HEK293 (cell line): Measurements from ENCODE around the gene PPP4R1.

ENCODE experiments used
- CTCF ChIP-seq: fragments of 450-650 bp; formaldehyde crosslinking; IDR thresholded peaks from 2 replicates; pipeline ENCODE4 v1.5.1; 2016; ENCODE audit warnings: missing biosample characterization, missing genetic modification characterization
- ELK4 ChIP-seq: IDR thresholded peaks from 2 replicates; pipeline ENCODE4 v1.6.1; 2011; ENCODE audit warnings: mild to moderate bottlenecking, low read depth, low read length, borderline replicate concordance
- PRDM1 ChIP-seq: fragments of 450-650 bp; formaldehyde crosslinking; IDR thresholded peaks from 2 replicates; pipeline ENCODE4; 2016; ENCODE audit warnings: missing biosample characterization, missing genetic modification characterization
- YY2 ChIP-seq: fragments of 450-650 bp; formaldehyde crosslinking; IDR thresholded peaks from 2 replicates; pipeline ENCODE4 v1.5.1; 2016; ENCODE audit warnings: missing biosample characterization, missing genetic modification characterization
- ZBTB49 ChIP-seq: fragments of 450-650 bp; formaldehyde crosslinking; IDR thresholded peaks from 2 replicates; pipeline ENCODE4 v1.5.1; 2016; ENCODE audit warnings: missing biosample characterization, missing genetic modification characterization, low read depth
- ZNF138 ChIP-seq: fragments of 450-650 bp; formaldehyde crosslinking; IDR thresholded peaks from 2 replicates; pipeline ENCODE4 v1.5.1; 2016; ENCODE audit warnings: missing biosample characterization, missing genetic modification characterization, borderline replicate concordance
- ZNF24 ChIP-seq: fragments of 450-650 bp; formaldehyde crosslinking; IDR thresholded peaks from 2 replicates; pipeline ENCODE4 v1.5.1; 2016; ENCODE audit warnings: missing biosample characterization, missing genetic modification characterization
- ZNF449 ChIP-seq: fragments of 450-650 bp; formaldehyde crosslinking; IDR thresholded peaks from 2 replicates; pipeline ENCODE4 v1.5.1; 2017; ENCODE audit warnings: missing biosample characterization, mild to moderate bottlenecking, missing genetic modification characterization, moderate library complexity
- ZNF658 ChIP-seq: fragments of 450-650 bp; formaldehyde crosslinking; IDR thresholded peaks from 2 replicates; pipeline ENCODE4; 2016; ENCODE audit warnings: missing biosample characterization, missing genetic modification characterization
- ZNF664 ChIP-seq: fragments of 450-650 bp; formaldehyde crosslinking; IDR thresholded peaks from 2 replicates; pipeline ENCODE4 v1.5.1; 2016; ENCODE audit warnings: missing biosample characterization, missing genetic modification characterization
- ZSCAN23 ChIP-seq: fragments of 450-650 bp; formaldehyde crosslinking; IDR thresholded peaks from 2 replicates; pipeline ENCODE4 v1.5.1; 2016; ENCODE audit warnings: missing biosample characterization, missing genetic modification characterization
- ZXDB ChIP-seq: fragments of 450-650 bp; formaldehyde crosslinking; IDR thresholded peaks from 2 replicates; pipeline ENCODE4 v1.5.1; 2016; ENCODE audit warnings: missing biosample characterization, missing genetic modification characterization

GRCh38 chr18:9599328-9599727 lies 15.0 kb downstream of the PPP4R1 start:
- TF ChIP-seq CTCF (tag by site-specific recombination) (no peak), ELK4 (no peak), ZNF658 (no peak), ZNF449 (no peak), ZSCAN23 (tag by site-specific recombination) (no peak), ZNF664 (tag by site-specific recombination) (no peak), ZNF24 (tag by site-specific recombination) (no peak), YY2 (tag by site-specific recombination) (no peak), PRDM1 (tag by site-specific recombination) (no peak), ZXDB (tag by site-specific recombination) (no peak), ZBTB49 (tag by site-specific recombination) (no peak), ZNF138 (tag by site-specific recombination) (no peak)
